HUES6 (cell line): Measurements from ENCODE around the gene TSSC4.

Experiments
- H3K27ac ChIP-seq: 2 replicates; pipeline ENCODE4 v1.7.0; 2013; ENCODE audit warnings: low read depth, mild to moderate bottlenecking, low read length, inconsistent platforms
- H3K27me3 ChIP-seq: 2 replicates; pipeline ENCODE4 v1.6.1; 2013; ENCODE audit warnings: low read length; ENCODE audit not compliant: control insufficient read depth, insufficient read depth
- H3K36me3 ChIP-seq: 2 replicates; pipeline ENCODE4 v1.6.1; 2013; ENCODE audit warnings: low read length; ENCODE audit not compliant: control insufficient read depth, insufficient read depth
- H3K4me1 ChIP-seq: 2 replicates; pipeline ENCODE4 v1.6.1; 2013; ENCODE audit warnings: low read length; ENCODE audit not compliant: control insufficient read depth, insufficient read depth
- H3K4me3 ChIP-seq: 2 replicates; pipeline ENCODE4 v1.5.1; 2013; ENCODE audit warnings: low read depth, low read length
- H3K9ac ChIP-seq: one replicate; pipeline ENCODE4 v1.6.1; 2013; ENCODE audit warnings: mild to moderate bottlenecking, low read length
- H3K9me3 ChIP-seq: 2 replicates; pipeline ENCODE4 v1.6.1; 2013; ENCODE audit warnings: low read depth, low read length; ENCODE audit not compliant: control insufficient read depth, insufficient read depth

Gene TSSC4

GRCh38 chr11:2414616-2415015 is 14.1 kb downstream of the TSSC4 start:
- H3K9ac ChIP-seq: no peak overlapping the region
- no peak overlapping the region for H3K27ac ChIP-seq
- H3K9me3 ChIP-seq: no peaks in the 10 kb centered on the region
- H3K4me3 ChIP-seq: no peak overlapping the region
- H3K36me3 ChIP-seq: no peaks in the 10 kb centered on the region
- no peaks in the 10 kb centered on the region for H3K27me3 ChIP-seq
- H3K4me1 ChIP-seq: peaks cover 4% of the 10 kb centered on the region; the same call in 1 of the 2 replicates

GRCh38 chr11:2415171-2415570 is 14.6 kb downstream of the TSSC4 start:
- Histone ChIP-seq H3K36me3 (no peaks in the 10 kb centered on the region), H3K9ac (no peak overlapping the region), H3K27ac (no peak overlapping the region), H3K4me1 (no peaks in the 10 kb centered on the region), H3K4me3 (no peak overlapping the region), H3K9me3 (no peaks in the 10 kb centered on the region), H3K27me3 (no peaks in the 10 kb centered on the region)

GRCh38 chr11:2415601-2416380 is 15.2 kb downstream of the TSSC4 start:
- Histone ChIP-seq H3K9ac (no peak overlapping the region), H3K27me3 (no peaks in the 10 kb centered on the region), H3K27ac (no peak overlapping the region), H3K9me3 (no peaks in the 10 kb centered on the region), H3K36me3 (no peaks in the 10 kb centered on the region), H3K4me1 (no peaks in the 10 kb centered on the region), H3K4me3 (no peak overlapping the region)

- Histone ChIP-seq H3K36me3 (no peaks in the 10 kb centered on the region), H3K9ac (no peak overlapping the region), H3K27me3 (no peaks in the 10 kb centered on the region), H3K4me1 (no peaks in the 10 kb centered on the region), H3K4me3 (no peak overlapping the region), H3K9me3 (no peaks in the 10 kb centered on the region), H3K27ac (no peak overlapping the region)
Observed at GRCh38 chr11:2416765-2417164, 16.2 kb downstream of the TSSC4 start.

GRCh38 chr11:2417856-2418692 is 17.5 kb downstream of the TSSC4 start:
- H3K9me3 ChIP-seq: no peaks in the 10 kb centered on the region
- no peak overlapping the region for H3K9ac ChIP-seq
- no peaks in the 10 kb centered on the region for H3K36me3 ChIP-seq
- H3K27me3 ChIP-seq: no peaks in the 10 kb centered on the region
- H3K4me3 ChIP-seq: no peak overlapping the region
- no peaks in the 10 kb centered on the region for H3K4me1 ChIP-seq
- H3K27ac ChIP-seq: no peak overlapping the region

GRCh38 chr11:2418693-2419360 is 18.3 kb downstream of the TSSC4 start:
- Histone ChIP-seq H3K4me1 (no peaks in the 10 kb centered on the region), H3K4me3 (no peak overlapping the region), H3K36me3 (no peaks in the 10 kb centered on the region), H3K9me3 (no peaks in the 10 kb centered on the region), H3K27me3 (no peaks in the 10 kb centered on the region), H3K27ac (no peak overlapping the region), H3K9ac (no peak overlapping the region)

GRCh38 chr11:2419638-2420501 is 19.3 kb downstream of the TSSC4 start:
- no peaks in the 10 kb centered on the region for H3K4me1 ChIP-seq
- H3K36me3 ChIP-seq: no peaks in the 10 kb centered on the region
- no peak overlapping the region for H3K4me3 ChIP-seq
- H3K9ac ChIP-seq: no peak overlapping the region
- no peaks in the 10 kb centered on the region for H3K27me3 ChIP-seq
- H3K27ac ChIP-seq: no peak overlapping the region
- no peaks in the 10 kb centered on the region for H3K9me3 ChIP-seq

GRCh38 chr11:2420502-2421225 is 20.1 kb downstream of the TSSC4 start:
- H3K4me3 ChIP-seq: no peak overlapping the region
- H3K27me3 ChIP-seq: no peaks in the 10 kb centered on the region
- H3K9ac ChIP-seq: no peak overlapping the region
- no peak overlapping the region for H3K27ac ChIP-seq
- no peaks in the 10 kb centered on the region for H3K36me3 ChIP-seq
- no peaks in the 10 kb centered on the region for H3K4me1 ChIP-seq
- no peaks in the 10 kb centered on the region for H3K9me3 ChIP-seq

GRCh38 chr11:2421226-2421994 is 20.9 kb downstream of the TSSC4 start:
- H3K4me3 ChIP-seq: no peak overlapping the region
- no peaks in the 10 kb centered on the region for H3K36me3 ChIP-seq
- H3K4me1 ChIP-seq: no peaks in the 10 kb centered on the region
- H3K9ac ChIP-seq: no peak overlapping the region
- no peaks in the 10 kb centered on the region for H3K9me3 ChIP-seq
- H3K27ac ChIP-seq: no peak overlapping the region
- no peaks in the 10 kb centered on the region for H3K27me3 ChIP-seq
